Kidney epithelial cell (primary cell): ENCODE data around the gene PKP4. TPM values are rescaled to one million over a fixed set of nuclear protein-coding genes. Genes with fewer than 3 reads are reported as not detected.

ENCODE experiments used
- DNase-seq: peaks from one replicate; pipeline ENCODE4 v3.0.0-alpha.2; 2010; ENCODE audit warnings: low read depth
- H3K27me3 ChIP-seq: 2 replicates; pipeline ENCODE4 v1.6.0; 2011; ENCODE audit warnings: low read length; ENCODE audit not compliant: control insufficient read depth, insufficient read depth
- H3K36me3 ChIP-seq: 2 replicates; pipeline ENCODE4 v1.5.1; 2011; ENCODE audit warnings: low read length; ENCODE audit not compliant: control insufficient read depth, insufficient read depth
- H3K4me3 ChIP-seq: 2 replicates; pipeline ENCODE4 v1.5.1; 2011; ENCODE audit warnings: low read depth, mild to moderate bottlenecking, control low read depth, low read length
- CTCF ChIP-seq: IDR thresholded peaks from 2 replicates; pipeline ENCODE4 v1.5.1; 2011; ENCODE audit warnings: mild to moderate bottlenecking, moderate library complexity, low read length, control low read depth, inconsistent platforms; ENCODE audit not compliant: insufficient read depth, poor library complexity, severe bottlenecking
- total RNA-seq: library from RNA; depleted of rRNA; stranded (reverse); fragments of >200 nt; gene quantifications from 2 replicates; pipeline ENCODE4 v1.2.3, GENCODE V29; 2015

PKP4 gene
- total RNA-seq, 1 donor from 2014 or later, result 29.4 TPM

- no peak overlapping the region for H3K4me3 ChIP-seq
- no peaks in the 10 kb centered on the region for H3K36me3 ChIP-seq
- DNase-seq, result no peak
- no peaks in the 10 kb centered on the region for H3K27me3 ChIP-seq
- no peak for TF ChIP-seq CTCF
Measured at GRCh38 chr2:158724803-158725381, 268.1 kb downstream of the PKP4 start.

DNA sequence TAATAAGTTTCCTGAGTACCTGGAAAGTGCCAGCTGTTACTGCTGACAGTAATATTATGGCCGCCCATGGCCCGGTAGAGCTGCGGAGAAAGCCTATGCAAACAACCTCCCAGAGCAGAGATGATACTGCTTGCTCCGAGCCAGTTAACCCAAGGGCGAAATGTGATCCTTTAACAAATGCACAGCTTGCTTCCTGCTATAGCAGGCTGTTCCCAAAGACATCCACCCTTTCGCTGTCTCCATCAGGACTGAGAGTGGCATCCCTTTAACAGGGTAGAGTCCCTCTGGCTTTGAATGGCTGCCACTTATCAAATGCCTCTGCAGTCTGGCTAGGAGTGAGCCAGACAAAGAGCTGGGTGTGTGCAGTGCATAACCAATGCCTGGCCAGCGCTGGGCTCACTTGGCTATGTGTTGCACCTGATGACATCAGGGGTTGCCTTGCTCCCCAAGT is 268.7 kb downstream of the PKP4 start:
- no peak for DNase-seq
- Histone ChIP-seq H3K36me3 (no peaks in the 10 kb centered on the region), H3K27me3 (no peaks in the 10 kb centered on the region), H3K4me3 (no peak overlapping the region)
- no peak for TF ChIP-seq CTCF

- H3K36me3 ChIP-seq, result no peaks in the 10 kb centered on the region
- no peak for TF ChIP-seq CTCF
- no peak overlapping the region for H3K4me3 ChIP-seq
- no peak for DNase-seq
- no peaks in the 10 kb centered on the region for H3K27me3 ChIP-seq
Measured at GRCh38 chr2:158726911-158727592, 270.3 kb downstream of the PKP4 start.

DNA sequence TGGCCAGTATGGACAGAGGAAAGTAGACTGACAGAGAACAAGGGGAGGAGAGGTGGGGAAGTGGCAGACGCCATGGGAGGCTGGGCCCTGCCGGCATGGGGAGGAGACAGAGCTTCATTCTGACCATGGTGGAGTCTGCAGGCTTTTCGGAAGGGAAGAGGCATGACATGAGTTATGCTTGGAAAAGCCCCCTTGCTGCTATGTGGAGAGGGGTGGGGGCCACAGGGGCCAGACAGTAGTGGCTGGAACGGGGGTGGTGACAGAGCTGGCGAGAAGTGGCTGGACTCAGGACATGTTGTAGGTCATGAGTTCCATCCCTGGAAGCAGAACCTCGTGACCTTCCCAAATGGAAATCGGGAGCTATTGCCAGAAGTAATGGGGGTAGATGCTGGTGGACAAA is 271.7 kb downstream of the PKP4 start:
- Histone ChIP-seq H3K27me3 (no peaks in the 10 kb centered on the region), H3K4me3 (no peak overlapping the region), H3K36me3 (no peaks in the 10 kb centered on the region)
- DNase-seq, result no peak
- TF ChIP-seq CTCF, result no peak

DNA sequence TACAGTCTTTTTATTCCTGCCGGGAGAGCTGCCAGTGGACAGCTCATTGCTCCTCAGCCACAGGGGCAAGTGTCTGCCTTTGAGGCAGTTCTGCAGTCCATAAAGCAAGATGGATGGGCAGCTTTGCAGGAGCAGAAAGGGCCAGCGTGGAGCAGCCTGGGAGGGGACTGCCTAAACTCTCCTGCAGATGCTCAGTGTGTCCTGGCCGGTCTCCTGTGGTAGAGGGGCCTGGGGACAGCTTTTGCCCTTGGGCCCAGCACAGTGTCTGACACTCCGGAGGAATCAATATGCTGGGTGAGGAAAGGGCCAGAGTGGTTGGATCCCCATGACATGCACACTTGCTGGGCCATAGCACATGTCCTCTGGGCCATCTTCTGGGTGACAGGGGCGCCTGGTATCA is 272.7 kb downstream of the PKP4 start:
- TF ChIP-seq CTCF, result no peak

GRCh38 chr2:158729873-158730620 is 273.3 kb downstream of the PKP4 start:
- Histone ChIP-seq H3K27me3 (no peaks in the 10 kb centered on the region), H3K4me3 (no peak overlapping the region), H3K36me3 (no peaks in the 10 kb centered on the region)
- TF ChIP-seq CTCF, result no peak
- peak; percentile 69 for DNase-seq

More for the DNA sequence above, 272.7 kb downstream of the PKP4 start:
- H3K27me3 ChIP-seq, result no peaks in the 10 kb centered on the region
- H3K36me3 ChIP-seq, result no peaks in the 10 kb centered on the region
- no peak overlapping the region for H3K4me3 ChIP-seq
- no peak for DNase-seq
